Dedifferentiated amniotic fluid mesenchymal stem cell (primary cell): ENCODE results near the gene CPSF4.

Experiments
- DNase-seq: peaks from one replicate; pipeline ENCODE4 v3.0.0-alpha.2; 2016; ENCODE audit errors: extremely low spot score

CPSF4 gene

DNA sequence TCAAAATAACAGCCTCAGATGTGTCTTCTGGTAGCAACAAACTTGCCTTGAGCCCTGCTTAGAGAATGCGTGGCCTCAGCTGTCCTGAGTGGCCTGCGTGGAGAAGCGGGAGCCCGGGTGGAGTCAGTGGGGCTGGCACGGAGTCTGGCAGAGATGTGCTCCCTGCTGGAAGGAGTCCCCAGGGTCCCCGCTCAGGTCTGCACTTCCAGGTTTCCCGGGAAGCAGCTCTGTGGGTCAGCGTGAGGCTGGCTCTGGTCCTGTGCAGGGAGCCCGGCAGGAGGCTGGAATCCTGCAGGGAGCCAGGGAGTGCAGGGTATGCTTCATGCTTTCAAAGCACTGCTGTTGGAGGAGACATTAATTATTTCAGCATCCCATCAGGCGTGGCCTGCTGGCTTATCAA, 10.1 kb downstream of the CPSF4 start:
- no peak for DNase-seq

DNA sequence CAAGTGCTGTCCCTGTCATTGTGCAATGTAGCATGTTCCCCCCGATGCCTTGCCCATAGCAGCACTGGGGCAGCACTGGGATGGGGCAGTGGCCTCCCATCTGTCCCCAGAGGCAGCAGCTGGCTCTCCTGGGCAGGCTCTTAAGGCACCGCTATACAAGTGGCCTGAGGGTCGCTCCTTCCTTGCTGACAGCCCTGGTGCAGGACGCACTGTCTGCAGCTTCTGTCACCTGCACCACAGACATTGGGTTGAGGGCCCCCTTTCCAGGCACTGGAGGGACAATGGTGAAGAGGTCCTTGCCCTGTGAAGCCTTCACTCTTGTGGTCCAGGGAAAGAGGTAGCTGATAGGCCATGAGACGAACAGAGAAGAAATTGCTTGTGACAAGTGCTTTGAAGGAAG, 10.6 kb downstream of the CPSF4 start:
- no peak for DNase-seq

DNA sequence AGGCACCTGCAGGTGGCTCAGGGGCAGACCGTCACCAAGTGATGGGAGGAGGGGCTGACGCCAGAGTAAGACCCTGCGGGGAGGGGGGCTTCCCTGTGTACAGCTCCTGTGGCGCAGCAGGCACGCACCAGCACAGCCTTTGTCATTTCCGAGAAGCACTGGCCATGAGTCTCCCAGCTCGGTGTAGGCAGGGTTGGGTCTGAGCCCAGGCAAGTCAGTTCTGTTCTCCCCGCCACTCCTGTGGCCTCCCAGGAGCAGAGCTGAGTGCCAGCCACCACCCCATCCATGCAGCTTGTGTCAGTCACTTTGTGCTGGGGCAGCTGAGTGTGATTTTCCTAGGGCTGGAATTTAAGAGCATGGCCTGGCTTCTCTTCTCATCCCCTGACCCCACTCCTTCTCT, 13.2 kb downstream of the CPSF4 start:
- DNase-seq = no peak

DNA sequence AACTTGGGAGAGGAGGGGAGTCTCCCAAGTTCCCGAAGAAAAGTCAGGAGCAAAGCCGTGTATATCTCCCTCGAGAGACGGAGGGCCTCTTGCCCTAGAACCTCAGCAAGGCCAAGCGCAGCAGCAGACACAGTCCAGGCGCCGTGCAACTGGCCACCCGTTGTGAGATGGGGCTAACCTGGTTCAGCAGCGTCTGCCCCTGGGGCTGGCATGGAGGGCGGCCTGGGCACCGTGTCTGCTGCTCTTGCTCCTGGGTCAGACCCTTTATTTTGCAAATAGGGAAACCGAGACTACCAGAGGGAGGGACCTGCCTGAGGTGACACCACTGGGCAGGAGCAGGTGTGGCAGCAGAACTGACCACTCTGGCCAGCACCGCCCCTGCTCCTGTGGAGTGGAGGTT, 13.8 kb downstream of the CPSF4 start:
- no peak for DNase-seq

DNA sequence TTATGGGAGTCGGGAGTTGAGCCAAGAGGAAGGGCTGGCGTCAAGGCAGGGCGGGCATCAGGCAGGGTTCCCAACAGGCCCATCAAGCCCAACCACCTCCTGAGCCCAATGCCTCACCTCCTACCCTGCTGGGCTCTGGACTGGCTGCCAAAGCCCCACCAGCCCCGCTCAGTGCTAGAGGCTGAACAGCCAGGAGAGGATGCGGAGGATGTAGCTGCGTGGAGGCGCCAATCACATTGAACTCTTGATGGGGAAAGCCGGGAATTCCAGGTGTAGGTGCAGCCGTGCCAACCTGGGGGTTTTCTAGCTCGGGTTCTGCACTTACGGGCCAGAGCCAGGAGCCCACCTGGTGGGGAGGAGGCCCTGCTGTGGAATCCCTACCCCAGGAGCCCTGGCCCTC, 14.4 kb downstream of the CPSF4 start:
- no peak for DNase-seq

DNA sequence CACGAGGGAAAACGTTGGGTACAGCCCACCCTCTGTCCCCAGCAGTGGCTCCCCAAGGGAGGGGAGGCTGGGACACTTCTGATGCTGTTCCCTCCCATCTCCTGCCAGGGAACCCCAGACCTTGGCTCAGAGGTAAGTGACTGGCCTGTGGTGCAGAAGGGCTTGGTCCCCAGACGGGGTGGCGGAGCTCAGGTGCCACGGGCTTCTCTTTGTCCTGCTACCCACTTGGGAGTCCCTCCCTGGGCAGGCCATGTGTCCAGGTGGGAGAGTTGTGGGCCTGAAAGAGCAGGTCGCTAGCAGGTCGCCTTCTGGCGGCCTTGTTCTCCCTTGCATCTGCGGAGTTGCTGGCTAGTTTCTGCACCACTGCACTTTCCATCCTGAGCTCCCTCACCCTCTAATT, 17.1 kb downstream of the CPSF4 start:
- DNase-seq = no peak

DNA sequence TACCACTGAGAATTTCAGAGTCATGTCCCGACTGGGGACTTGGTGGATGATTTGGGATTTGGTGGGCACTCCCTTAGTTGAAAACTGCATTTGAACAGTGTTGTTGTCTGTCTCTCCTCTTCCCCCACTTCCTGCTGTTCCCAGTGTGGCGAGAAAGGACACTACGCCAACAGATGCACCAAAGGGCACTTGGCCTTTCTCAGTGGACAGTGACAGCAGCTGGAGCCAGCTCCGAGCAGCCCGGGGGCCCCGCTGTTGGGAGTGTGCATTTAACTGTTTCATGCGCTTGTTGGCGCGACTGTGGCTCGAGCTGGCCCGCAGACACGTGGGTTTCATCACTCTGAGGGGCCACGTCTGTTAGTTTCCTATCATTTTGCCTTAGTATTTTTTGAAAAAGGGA, 17.5 kb downstream of the CPSF4 start:
- DNase-seq = no peak

DNA sequence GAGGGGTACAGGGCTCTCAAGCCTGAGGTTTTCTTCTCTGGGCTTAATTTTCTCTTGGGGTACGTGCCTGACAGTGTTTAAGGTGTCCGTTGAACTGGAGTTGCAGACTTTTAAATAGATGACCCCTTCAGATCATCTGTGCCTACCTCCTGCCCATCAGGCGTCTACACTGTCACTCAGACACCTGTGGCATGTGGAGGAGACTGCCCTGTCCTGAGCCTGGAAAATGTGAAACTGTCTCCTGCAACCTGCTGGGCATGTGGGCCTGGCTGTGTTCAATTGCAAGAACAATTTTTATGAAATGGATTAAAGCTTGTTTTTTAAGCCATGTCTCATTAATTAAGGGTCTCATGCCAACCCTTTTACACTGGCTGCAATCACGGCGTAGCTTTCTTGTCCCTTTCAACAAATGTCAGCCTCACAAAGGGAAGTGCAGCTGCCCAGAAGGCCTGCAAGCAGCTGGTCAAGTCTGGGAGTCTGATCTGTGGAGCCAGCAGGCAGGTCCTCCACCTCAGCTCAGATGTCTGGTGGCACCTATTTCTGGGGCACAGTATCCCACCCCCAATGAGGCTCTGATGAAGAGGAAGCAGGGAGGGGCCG, 18.4 kb downstream of the CPSF4 start:
- no peak for DNase-seq

DNA sequence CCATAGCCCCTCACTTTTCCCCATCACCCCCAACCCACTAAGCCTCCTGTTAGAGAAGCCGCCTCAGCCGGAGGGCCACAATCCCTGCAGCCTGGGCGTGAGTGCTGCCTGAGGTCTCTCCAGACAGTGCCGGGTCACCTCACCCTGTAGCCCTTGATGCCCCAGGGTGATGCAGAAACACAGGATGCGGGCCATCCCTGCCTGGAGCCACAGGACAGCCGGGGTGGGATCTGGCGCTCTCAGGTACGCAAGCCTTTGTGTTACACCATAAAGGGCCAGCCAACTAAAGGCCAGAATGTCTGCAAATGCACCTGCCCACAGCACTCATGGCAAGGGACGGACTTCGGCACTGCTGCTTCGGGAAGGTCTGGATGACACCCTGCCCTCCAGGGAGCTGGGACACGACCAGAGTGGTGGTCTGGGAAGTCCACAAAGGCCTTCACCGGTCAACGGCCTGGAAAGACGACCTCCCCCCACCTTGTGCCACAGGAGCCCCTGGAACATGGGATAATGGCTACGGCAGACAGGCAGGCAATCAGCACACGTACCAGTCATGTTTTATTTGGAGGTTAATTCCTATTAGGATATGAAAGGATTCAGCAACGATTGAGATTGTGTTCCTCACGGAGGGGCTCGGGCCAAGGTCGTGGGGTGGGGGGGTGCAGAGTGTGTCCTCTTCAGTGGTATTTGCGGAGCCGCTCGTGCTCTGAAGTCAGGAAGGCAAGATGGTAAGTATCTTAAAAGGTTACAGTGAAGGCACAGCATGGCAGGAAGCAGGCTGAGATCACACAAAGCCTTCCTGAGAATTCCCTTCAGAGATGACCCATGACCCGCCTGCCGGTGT, 19.1 kb downstream of the CPSF4 start:
- DNase-seq = no peak

DNA sequence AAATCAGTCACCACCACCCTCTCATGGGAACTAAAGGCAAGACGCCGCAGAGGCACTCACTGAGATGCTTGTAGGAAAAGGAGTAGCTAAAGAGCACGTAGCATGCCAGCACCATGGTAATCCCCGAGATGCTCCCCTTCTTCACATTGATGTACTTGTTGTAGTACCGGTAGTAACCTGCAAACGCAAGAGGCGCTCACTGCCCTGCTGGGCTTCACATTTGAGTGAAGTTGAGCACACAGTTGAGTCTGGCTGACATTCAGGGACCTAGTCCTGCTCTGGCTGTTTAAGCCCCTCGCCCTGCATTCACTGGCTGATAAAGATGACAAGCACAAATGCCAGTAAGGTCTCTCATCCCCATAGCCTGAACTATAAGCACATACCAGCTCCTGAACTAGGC, 20.3 kb downstream of the CPSF4 start:
- DNase-seq = no peak

DNA sequence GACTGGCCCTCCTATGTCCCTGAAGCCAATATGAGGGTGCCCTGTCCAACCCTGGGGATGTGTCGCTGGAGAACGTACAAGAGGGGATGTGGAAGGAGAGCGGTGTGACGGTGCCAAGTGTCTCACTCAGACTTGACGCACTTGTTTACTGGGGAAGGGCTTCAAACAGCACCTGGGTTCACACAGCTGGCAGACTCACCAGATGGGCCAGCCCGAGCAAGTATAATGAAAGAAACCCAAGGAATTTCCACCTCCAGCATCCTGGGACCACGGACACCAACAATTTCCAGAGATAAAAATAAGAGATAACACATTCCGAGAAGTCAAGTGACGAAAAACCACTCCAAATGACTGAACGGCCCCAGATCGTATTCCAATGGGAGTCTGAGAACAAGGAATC, 21.9 kb downstream of the CPSF4 start:
- no peak for DNase-seq

DNA sequence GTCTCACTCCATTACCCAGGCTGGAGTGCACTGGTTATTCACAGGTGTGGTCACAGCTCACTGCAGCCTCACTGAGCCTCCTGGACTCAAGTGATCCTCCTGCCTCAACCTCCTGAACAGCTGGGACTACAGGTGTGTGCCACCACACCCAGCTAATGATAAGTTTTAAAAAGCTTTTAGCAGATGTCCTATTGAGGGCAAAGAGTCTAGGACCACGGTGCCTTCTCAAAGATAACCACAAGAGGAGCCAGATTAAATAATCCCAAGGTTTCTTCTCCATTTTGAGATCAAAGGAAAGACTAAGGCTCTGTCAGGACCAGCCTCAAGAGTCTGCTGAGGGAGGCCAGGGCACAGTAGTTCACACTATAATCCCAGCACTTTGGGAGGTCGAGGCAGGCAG, 22.5 kb downstream of the CPSF4 start:
- no peak for DNase-seq

DNA sequence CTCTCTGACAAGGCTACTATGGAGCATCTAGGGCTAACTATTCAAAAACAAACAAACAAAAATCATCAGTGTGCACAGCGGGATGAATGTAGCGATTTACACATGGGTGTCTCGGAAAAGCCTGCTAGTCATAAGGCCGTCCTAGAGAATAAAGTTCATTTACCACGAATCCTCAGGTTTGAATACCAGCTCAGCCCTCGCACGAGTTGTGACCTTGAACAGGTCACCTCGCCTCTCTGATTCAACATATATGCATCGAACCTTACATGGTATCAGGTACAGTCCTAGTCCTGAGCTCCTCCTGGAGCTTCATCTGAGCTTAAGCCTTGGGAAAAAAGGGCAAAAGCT, 26.7 kb downstream of the CPSF4 start:
- no peak for DNase-seq

DNA sequence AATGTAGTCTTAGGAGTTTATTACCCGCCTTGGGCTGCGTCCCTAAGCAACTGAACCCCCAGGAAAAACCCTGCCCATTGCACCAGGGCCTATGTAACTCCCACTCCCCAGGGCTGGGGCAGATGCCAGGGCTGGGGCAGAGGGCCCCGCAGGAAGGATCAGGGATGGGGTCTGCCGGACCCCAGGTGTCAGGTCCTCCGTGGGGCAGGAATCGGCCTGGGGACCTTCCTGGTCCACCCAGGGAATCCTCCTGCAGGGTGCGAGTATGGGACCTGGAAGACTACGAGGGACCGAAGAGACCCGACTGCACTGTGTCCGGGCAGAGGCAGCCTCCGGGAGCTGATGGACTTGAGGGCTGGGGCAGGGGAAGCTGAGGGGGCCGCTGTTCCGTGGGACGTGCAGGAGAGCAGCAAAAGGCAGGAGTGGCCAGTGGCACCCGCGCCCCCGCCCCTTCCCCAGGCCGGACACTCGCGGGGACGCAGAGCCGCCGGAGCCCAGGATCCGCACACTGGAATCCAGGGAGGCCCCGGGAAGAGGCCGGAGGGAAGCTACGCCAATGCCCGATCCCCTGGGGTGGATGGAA, 29.7 kb downstream of the CPSF4 start:
- DNase-seq = no peak

DNA sequence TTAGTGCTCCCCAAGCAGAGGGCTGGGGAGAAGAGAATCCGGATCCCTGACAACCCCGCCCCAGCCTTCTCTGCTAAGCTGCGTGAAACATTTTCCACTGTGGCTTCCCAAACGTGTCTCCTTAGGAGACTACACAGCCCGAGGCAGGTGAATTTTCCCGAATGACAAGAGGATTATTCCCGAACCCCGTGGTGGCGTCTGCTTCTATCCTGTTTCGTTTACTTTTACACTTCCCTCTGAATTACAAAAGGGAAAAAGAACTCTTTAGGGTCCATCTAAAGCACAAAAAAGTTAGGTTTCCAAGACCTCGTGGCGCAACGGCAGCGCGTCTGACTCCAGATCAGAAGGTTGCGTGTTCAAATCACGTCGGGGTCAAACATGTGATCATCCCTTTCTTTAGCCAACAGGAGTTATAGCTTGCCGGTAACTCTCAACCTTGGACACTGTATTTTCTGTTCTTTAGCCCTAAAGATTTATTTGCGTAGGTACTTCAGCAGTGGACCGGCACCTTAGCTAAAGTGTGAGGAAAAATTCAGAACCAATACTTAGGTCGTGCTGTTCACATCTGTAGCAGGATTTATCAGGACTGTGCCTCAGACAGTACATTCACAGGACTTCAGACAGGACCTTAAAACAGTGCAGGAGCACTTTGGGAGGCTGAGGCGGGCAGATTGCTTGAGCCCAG, 30.8 kb downstream of the CPSF4 start:
- no peak for DNase-seq

DNA sequence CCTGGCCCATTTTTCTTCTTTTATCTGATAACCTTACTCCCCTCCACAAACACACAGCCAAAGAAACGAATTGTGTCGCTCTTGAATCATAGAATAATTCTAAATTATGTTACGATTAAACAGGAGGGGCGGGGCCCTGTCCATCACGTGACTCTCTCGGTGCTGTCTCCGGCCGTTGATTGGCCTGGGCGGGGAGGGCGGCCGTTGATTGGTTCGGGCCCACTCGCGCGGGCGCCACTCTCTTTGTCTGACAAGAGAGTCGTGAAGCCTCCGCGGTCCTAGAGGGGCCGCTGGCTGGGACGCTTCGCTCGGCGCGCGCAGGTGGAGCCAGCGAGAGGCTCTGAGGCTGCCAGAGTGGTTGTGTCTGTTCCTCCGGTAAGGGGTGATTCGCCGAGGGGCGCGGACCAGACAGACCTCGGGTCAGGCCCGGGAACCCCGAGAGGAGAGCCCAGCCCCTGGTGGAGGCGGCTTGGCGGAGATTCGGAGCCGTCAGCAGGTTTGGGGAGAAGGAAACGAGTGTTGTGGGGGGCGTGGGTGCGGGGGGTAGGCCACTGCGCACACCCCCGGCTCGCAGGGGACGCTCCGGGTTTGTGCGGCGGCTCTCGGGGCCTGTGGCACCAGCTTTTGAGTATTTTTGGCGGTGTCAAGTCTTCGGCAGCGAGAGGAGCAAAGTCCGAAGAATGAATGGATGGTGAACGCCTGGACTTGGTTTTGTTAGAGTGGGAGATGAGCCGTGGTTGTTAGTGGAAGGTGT, 34.0 kb downstream of the CPSF4 start, which contains the start of gene ZNF789:
Gene ZNF789 (plus strand): TSS at position 330 of the 754 bp plus-strand sequence. CDS start 3,567 bp downstream, outside the sequence.
- peak; percentile 94 for DNase-seq

DNA sequence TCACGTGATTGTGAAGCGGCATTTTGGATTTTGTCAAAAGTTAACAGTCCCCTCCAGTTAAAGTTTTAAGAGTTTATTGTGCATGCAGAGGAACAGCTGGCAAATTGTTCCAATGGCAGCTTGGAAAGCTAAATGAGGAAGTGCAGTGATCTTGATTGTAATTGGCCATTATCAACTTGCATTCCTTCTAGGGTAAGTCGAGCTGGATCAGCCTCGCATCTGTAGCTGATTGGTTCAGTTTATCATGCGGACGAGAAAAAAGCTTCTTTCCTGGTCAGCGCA, 34.5 kb downstream of the CPSF4 start:
- DNase-seq = peak; percentile 50

DNA sequence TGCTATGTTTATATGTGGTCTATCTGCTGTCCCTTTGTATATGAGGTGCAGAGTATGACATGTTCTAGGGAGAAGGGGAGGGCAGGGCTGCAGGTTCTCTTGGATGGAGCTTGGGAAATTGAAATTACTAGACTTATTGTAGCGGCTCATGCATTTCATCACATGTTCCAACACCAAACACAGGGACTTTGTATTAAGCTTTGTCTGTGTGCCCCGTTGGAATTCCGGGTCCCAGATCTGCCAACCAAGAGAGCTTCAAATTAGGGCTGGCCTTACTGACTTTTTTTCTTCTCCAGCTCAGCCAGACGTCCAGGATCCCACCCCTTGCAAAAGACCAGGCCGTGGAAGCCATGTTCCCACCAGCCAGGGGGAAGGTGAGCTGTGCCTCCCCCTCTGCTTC, 37.4 kb downstream of the CPSF4 start:
- DNase-seq = no peak

DNA sequence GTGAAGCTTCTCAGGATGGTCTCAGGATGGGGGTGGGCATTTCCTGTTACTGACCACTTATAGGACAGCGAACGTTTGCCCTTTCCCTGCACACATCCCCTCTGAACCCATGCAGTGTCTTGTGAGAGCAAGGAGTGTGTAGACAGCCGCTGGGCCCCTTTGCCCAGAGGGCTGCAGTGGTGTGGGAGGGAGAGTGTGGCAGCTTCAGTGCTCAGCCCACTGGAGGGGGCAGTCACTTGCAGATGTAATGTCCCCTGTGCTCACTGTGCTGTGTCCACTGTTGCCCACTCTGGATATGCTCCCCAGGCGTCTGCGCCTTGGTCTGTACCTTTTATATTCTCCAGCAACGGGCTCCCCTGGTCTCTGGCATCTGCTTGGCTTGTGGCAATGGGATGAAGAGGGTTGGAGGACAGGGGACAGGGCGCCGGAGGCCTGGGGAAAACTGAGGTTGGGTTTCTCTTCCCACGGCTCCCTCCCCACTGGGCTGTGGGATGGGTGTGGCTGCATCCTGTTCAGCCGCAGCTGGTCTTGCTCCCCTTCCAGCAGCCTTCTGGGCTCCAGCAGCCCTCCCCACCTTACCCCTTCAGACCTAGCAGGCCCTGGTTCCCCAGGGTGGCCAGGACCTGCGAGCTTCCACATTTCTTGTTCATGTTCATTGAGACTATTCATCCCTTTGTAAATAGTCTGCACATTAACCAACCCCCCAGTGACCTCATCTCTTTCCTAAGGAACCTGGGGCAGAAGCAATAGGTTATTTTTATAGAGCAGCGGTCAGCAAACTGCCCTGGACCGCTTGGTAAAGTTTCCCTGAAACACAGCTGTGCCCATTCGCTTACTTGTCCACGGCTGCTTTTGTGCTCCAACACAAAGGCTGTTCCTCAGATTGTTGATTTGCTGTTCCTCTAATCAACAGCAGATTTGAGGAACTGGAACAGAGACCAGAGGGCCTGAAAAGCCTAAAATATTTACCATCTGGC, 40.0 kb downstream of the CPSF4 start:
- no peak for DNase-seq

DNA sequence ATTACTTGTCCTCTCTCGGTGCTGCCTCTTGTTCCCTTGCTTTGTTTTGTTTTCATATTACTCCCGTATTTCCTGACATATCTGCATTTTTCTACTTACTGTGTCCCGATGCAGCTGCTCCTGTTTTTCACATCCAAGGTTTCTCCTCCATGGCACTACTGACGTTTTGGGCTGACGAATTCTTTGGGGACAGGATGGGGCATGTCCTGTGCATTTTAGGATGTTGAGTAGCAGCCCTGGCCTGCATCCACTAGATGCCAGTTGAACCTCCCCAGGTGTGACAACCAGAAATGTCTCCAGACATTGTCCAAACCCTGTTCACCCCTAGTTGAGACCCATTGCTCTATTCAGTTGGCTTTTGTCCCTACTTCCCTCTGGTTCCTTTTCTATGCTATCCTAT, 46.4 kb downstream of the CPSF4 start:
- DNase-seq = no peak

DNA sequence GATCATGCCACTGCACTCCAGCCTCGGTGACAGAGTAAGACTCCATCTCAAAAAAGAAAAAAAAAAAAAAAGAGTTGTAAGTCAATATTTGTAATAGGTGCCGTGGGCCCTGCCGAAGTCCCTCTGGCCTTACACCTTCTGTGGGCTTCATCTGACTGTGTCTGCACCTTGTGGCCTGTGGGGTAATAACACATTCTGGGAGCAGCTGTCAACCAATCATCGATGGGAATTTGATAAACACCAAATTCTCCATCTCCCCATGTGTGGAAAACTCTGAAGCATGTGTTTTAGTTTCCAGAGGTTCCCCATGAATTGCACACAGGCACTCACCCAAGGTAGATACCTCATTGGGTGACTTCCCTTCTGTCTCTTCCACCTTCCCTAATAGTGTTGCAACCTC, 50.5 kb downstream of the CPSF4 start:
- DNase-seq = no peak
